VCaP (cell line): Measurements from ENCODE around the gene ZNF292.

ENCODE experiments used
- H3K27ac ChIP-seq: fragments of 450-650 bp; 2 replicates; pipeline ENCODE4 v1.5.1; 2017
- TF ChIP-seq, protein P1 (sequence below): fragments of 450-650 bp; conservative IDR thresholded peaks from 2 replicates; pipeline ENCODE4 v1.5.1; 2017; ENCODE audit warnings: mild to moderate bottlenecking, moderate library complexity

The ZNF292 gene

DNA sequence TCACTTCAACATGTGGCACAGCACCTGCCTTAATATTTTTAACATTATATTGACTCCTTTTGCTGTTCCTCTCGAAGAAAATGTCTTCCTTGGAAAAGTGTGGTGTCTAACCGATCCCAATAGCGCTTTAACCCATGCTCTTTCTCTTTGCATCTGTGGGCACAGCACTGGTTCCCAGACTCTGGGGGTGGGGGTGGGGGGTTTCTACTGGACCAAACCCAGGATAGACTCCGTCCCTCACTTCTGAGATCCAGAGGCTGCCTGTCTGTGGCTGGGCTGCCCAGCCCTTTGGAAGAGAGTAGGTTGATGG is 3.9 kb upstream of the ZNF292 start:
- TF ChIP-seq, protein P1, sequence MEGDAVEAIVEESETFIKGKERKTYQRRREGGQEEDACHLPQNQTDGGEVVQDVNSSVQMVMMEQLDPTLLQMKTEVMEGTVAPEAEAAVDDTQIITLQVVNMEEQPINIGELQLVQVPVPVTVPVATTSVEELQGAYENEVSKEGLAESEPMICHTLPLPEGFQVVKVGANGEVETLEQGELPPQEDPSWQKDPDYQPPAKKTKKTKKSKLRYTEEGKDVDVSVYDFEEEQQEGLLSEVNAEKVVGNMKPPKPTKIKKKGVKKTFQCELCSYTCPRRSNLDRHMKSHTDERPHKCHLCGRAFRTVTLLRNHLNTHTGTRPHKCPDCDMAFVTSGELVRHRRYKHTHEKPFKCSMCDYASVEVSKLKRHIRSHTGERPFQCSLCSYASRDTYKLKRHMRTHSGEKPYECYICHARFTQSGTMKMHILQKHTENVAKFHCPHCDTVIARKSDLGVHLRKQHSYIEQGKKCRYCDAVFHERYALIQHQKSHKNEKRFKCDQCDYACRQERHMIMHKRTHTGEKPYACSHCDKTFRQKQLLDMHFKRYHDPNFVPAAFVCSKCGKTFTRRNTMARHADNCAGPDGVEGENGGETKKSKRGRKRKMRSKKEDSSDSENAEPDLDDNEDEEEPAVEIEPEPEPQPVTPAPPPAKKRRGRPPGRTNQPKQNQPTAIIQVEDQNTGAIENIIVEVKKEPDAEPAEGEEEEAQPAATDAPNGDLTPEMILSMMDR = no peak
- peak overlapping the region; percentile 83 for H3K27ac ChIP-seq

GRCh38 chr6:87151781-87152525 is 3.4 kb upstream of the ZNF292 start:
- TF ChIP-seq, protein P1 = 0 out of 2 replicates have a peak, but pooled peaks have one; percentile 7

DNA sequence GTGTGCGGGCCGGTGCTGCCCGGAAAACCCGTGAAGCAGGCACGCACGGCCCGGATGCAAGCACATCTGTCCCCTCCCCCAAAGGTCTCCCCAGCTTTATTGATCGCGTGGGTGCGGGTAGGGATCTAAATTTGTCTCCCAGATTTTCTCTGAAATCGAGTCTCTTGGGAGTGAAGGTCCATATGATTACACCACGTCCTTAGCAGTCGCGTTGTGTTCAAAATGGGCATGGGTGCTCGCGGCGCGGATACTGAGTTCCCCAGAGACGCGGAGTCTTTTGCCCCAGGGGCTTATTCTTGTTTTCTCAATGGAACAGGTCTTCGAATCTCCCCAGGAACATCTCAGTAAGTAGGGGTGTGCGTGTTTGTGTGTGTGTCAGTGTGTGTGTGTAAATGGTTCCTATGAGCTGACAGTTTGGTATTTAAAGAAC is 2.8 kb upstream of the ZNF292 start:
- peak overlapping the region; percentile 83 for H3K27ac ChIP-seq
- TF ChIP-seq, protein P1 = no peak

More at GRCh38 chr6:87151781-87152525, 3.4 kb upstream of the ZNF292 start:
- H3K27ac ChIP-seq = peak overlapping the region; percentile 83

DNA sequence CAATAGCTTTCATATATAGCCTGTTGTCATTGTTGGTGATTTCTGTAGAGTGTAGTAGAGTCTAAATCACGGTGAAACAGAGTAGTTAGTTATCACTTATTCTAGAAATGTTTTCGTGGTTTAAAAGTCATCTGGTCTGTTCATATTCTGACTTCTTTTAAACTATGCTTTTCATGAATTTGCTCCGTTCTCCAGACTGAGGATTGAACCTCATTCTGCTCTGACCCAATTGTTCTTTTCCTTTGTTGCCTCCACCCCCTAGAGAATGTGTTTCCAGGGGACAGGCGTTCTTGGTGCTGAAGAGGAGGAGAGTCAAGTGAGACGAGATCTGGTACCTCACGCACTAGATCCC is 748 bp upstream of the ZNF292 start:
- H3K27ac ChIP-seq = peak overlapping the region; percentile 94
- TF ChIP-seq, protein P1 = no peak

- TF ChIP-seq, protein P1 = no peak
- H3K27ac ChIP-seq = peak overlapping the region; percentile 94
Observed at GRCh38 chr6:87155842-87156815, 764 bp downstream of the ZNF292 start.

DNA sequence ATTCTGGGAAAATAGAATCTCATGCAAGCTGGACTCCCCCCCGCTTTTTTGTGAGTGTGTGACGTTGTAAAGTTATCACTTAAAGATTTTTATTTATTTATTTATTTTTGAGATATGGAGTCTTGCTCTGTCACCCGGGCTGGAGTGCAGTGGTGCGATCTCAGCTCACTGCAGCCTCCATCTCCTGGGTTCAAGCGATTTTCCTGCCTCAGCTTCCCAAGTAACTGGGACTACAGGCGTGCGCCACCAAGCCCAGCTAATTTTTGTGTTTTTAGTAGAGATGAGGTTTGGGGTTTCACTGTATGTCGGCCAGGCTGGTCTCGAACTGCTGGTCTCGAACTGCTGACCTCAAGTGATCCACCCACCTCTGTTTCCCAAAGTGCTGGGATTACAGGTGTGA is 2.2 kb downstream of the ZNF292 start:
- H3K27ac ChIP-seq = peak overlapping the region; percentile 94; the same call in 1 of the 2 replicates

- TF ChIP-seq, protein P1 = no peak
- no peak overlapping the region for H3K27ac ChIP-seq
Observed at GRCh38 chr6:87161299-87161698, 5.9 kb downstream of the ZNF292 start.
